Measurements from ENCODE around the gene TSHR.
"Not testable (repeated sequence)": the region's sequence is repeated elsewhere in the genome, so short reads cannot be mapped to it uniquely, and the experiment has no call there.

Gene TSHR

GRCh38 chr14:81004575-81004974, 49.2 kb downstream of the TSHR start:
- DNase-seq, result no peak

- DNase-seq, result no peak
Measured at GRCh38 chr14:81005540-81006228, 50.3 kb downstream of the TSHR start.

GRCh38 chr14:81006266-81006665, 50.8 kb downstream of the TSHR start:
- no peak for DNase-seq

GRCh38 chr14:81007131-81007530, 51.7 kb downstream of the TSHR start:
- no peak for DNase-seq

DNA sequence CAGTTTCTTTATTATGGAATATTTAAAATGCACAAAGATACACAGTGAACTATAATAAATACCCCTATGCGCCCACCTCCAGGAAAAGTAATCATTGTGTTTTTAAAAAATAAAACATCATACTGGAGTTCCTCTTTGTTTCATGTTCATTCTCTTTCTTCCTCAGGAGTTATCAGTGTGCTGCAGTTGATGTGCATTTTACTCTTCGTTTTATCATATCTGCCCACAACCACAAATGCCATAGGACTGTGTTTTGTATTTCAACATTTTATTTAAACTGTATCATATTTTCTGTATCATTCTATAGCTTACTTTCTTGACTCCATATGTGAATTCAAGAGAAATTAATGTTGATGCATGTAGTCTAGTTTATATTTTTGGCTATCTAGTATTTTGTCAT, 53.9 kb downstream of the TSHR start:
- DNase-seq, result no peak

- no peak for DNase-seq
Measured at GRCh38 chr14:81018251-81018650, 62.8 kb downstream of the TSHR start.

- no peak for DNase-seq
Measured at GRCh38 chr14:81018684-81019083, 63.3 kb downstream of the TSHR start.

- not testable (repeated sequence) for DNase-seq
Measured at GRCh38 chr14:81019113-81019512, 63.7 kb downstream of the TSHR start.

DNA sequence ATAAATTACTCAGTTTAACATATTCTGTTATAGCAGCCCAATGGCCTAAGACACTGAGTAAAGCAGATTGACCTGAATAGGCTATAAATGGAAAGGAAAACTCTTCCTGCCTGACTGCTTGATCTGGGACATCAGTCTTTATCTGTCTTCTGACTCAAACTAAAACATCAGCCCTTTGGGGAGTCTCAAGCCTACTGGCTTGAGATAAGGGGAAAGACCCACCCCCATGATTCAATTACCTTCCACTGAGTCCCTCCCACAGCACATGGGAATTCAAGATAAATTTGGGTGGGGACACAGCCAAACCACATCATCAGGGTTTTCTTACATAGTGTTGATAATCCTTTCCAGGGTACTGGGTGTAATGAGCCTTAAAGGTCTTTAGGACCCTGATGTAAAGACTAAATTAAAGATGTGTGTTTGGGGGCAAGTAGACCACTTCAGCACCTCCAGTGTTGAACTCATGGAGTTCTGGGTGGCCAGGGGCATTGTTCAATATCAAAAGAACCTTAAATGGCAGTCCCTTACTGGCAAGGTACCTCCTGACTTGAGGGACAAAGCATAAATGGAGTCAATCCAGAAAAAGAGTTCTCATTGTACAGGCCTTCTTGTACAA, 67.8 kb downstream of the TSHR start:
- no peak for DNase-seq

GRCh38 chr14:81028461-81028860, 73.0 kb downstream of the TSHR start:
- DNase-seq, result no peak

- no peak for DNase-seq
Measured at GRCh38 chr14:81031488-81031887, 76.1 kb downstream of the TSHR start.

DNA sequence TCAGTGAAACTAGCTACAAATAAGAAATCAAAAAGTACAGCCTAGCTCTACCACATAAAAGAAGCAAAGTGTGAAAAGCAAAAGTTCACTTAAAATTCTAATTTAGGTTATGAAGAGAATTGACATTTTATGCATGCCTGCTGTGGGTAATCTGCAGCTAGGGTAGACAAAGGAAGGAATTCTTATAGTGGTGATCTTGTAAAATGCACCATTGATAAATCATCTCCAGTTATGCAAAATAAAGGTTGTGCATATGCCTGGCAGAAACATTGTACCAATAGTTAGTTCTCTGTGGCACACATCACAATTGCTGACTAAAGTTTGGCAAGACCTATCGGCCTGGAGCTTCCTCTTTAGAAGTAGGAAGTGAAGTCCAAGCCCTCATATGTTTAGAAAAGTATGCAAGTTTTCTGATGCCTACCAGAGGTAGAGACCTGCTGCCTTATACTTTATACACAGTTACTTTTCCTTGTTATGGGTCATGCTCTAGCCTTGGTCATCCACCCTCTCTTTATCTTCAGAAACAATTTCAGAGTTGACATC, 78.3 kb downstream of the TSHR start:
- DNase-seq, result no peak

DNA sequence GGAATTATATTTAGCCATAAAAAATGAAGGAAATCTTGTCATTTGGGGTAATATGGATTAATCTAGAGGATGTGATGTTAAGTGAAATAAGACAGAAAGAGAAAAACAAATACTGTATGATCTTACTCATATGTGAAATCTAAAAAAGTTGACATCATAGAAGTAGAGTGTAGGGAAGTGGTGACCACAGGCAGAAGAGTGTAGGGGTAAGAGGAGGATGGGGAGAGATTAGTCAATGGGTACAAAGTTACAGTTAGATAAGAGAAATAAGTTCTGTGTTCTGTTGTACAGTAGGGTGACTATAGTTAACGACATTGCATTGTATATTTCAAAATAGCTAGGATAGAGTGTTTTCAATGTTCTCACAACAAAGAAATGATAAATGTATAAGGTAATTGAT, 87.0 kb downstream of the TSHR start:
- no peak for DNase-seq

DNA sequence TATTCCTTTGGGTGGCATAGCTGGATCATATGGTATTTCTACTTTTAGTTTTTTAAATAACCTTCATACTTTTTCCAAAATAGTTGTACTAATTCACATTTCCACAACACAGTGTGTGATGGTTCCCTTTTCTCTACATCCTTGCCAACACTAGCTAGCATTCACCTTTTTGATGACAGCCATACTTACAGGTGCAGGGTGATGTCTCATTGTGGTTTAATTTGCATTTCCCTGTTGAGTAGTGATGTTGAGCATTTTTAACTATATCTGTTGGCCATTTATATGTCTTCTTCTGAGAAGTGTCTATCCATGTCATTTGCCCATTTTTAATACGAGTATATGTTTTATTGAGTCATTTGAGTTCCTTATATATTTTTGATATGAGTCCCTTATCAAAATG, 96.1 kb downstream of the TSHR start:
- no peak for DNase-seq

DNA sequence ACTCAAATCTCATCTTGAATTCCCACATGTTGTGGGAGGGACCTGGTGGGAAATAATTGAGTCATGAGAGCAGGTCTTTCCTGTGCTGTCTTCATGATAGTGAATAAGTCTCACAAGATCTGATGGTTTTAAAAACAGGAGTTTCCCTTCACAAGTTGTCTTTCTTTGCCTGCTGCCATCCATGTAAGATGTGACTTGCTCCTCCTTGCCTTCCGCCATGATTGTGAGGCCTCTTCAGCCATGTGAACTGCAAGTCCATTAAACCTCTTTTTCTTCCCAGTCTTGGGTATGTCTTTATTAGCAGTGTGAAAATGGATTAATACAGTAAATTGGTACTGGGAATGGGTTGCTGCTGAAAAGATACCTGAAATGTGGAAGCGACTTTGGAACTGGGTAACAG, 98.6 kb downstream of the TSHR start:
- not testable (repeated sequence) for DNase-seq

GRCh38 chr14:81055971-81056370, 100.5 kb downstream of the TSHR start:
- no peak for DNase-seq

- DNase-seq, result no peak
Measured at GRCh38 chr14:81062380-81062779, 107.0 kb downstream of the TSHR start.

DNA sequence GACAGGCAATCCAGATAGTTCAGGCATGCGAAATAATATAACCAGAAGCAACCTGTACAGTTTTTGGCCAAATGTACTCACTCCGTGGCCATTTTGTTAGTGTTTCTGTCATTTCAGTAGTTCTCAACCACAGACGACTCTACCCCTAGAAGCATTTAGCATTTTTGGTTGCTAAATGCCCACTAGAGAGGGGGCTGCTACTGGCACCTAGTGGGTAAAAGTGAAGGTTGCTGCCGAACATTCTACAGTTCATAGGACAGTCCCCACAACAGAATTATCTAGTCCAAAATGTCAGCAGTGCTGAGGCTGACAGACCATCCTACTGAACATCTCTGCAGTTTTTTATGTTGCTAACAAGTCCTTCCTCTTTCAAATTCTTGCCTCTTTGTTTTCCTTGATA, 107.4 kb downstream of the TSHR start:
- DNase-seq, result no peak

DNA sequence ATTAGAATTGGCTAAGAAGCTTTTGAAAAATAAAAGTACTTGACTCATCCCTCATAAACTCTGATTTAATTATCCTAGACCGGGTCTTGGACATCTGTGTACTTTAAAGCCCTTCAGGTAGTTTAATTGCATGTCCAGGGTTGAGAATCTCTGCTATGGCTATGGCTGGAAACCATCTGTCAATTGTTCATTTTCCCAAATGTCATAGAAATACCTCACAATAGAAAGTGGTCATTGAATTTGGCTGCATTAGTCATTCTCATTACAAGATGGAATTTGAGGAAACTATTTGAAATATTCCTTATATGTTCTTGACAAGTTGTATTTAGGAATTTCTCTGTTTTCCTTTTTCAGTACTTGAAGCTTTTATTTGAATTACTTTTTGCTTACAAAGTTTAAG, 111.3 kb downstream of the TSHR start:
- DNase-seq, result no peak

DNA sequence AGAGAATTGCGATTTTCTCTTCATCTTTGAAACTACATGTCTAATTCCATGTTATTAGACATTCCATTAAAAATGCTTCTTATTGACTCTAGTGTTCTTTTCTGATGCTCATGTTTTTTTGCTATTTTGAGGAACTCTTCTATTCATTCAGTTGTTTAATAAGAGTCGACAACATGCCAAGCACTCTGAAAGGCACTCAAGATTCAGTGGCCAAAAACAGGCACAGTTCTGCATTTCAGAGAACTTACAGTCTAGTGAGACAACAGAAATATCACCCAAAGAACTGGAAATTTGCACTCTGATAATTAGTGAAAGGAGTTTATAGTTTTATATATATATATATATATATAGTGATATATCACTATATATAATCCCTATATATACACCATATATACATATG, 111.7 kb downstream of the TSHR start:
- no peak for DNase-seq

GRCh38 chr14:81068176-81068782, 112.9 kb downstream of the TSHR start:
- DNase-seq, result no peak

GRCh38 chr14:81070511-81070910, 115.1 kb downstream of the TSHR start:
- DNase-seq, result no peak

DNA sequence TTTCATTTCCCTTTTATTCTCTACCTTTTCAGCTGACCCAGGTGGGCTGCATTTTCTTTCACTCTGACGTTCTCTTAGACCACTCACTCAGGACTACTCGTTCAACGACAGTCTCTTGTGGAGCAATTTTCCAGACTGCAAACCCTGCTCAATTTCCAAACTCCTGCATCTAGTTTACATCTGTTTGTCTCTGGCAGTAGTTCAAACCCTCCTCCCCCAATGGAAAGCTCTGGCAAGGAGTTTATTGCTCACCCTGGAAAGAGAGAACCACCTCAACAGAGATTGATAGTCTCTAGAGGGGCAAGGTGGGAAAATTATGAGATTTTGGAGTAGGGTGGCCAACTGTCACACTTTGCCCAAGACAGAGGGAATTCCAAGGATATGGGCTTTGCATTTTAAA, 130.2 kb downstream of the TSHR start:
- DNase-seq, result no peak

- DNase-seq, result no peak
Measured at GRCh38 chr14:81087230-81087629, 131.8 kb downstream of the TSHR start.
